HEK293T (cell line): ENCODE data around the gene RTKN.

ENCODE experiments used
- ARNT ChIP-seq: fragments of 450-650 bp; IDR thresholded peaks from 2 replicates; pipeline ENCODE4 v1.6.1; 2017; ENCODE audit warnings: mild to moderate bottlenecking
- BHLHE40 ChIP-seq: fragments of 450-650 bp; IDR thresholded peaks from 2 replicates; pipeline ENCODE4 v1.6.1; 2016; ENCODE audit warnings: mild to moderate bottlenecking, moderate library complexity, borderline replicate concordance
- ELF4 ChIP-seq: fragments of 450-650 bp; IDR thresholded peaks from 2 replicates; pipeline ENCODE4 v1.6.1; 2017; ENCODE audit warnings: antibody characterized with exemption
- FOXK2 ChIP-seq: fragments of 450-650 bp; IDR thresholded peaks from 2 replicates; pipeline ENCODE4 v1.6.1; 2016; ENCODE audit warnings: mild to moderate bottlenecking
- SP1 ChIP-seq: fragments of 450-650 bp; IDR thresholded peaks from 2 replicates; pipeline ENCODE4 v1.6.1; 2017
- TARDBP ChIP-seq: fragments of 450-650 bp; IDR thresholded peaks from 2 replicates; pipeline ENCODE4 v1.6.1; 2016
- ZNF384 ChIP-seq: fragments of 450-650 bp; IDR thresholded peaks from 2 replicates; pipeline ENCODE4 v1.6.1; 2016

GRCh38 chr2:74482801-74483674 is 41.3 kb upstream of the RTKN start, which contains the start of the genes CCDC142 and TTC31:
- TF ChIP-seq ARNT (no peak), ZNF384 (no peak), BHLHE40 (no peak), SP1 (no peak), ELF4 (peak; percentile 57; the same call in 1 of the 2 replicates), TARDBP (no peak), FOXK2 (no peak)
